MCF 10A (cell line): ENCODE data around the gene EXOC4. TPM values are rescaled to one million over a fixed set of nuclear protein-coding genes. Genes with fewer than 3 reads are reported as not detected.

Experiments
- BruUV-seq: library from RNA; stranded (reverse); fragments of 400-500 nt; replicated peaks from 2 replicates; lab custom pipeline; 2021; lab: Mats Ljungman, UMichigan
- CTCF ChIA-PET: fragments of 300-600 bp; sonication (Branson Sonifier 250); formaldehyde crosslinking; extraction: SDS; loops from one replicate; lab custom pipeline; 2021; ENCODE audit warnings: antibody characterized with exemption, inconsistent platforms; lab: Yijun Ruan, JAX
- POLR2A ChIA-PET: fragments of 300-600, 350-650 bp; sonication (Branson Sonifier 250); formaldehyde crosslinking; extraction: SDS; loops from one replicate; lab custom pipeline; 2020; ENCODE audit warnings: antibody characterized with exemption, inconsistent platforms; lab: Yijun Ruan, JAX
- DNase-seq: peaks from one replicate; pipeline ENCODE4 v3.0.0-alpha.2; 2018; ENCODE audit not compliant: unreplicated experiment
- H3K27ac Mint-ChIP-seq: one replicate; pipeline ENCODE4 v1.8.0; 2022; ENCODE audit warnings: mild to moderate bottlenecking, low read depth, mixed read lengths; ENCODE audit not compliant: unreplicated experiment
- H3K27me3 Mint-ChIP-seq: one replicate; pipeline ENCODE4 v1.8.0; 2022; ENCODE audit warnings: mixed read lengths; ENCODE audit not compliant: insufficient read depth, unreplicated experiment
- H3K36me3 Mint-ChIP-seq: one replicate; pipeline ENCODE4 v1.8.0; 2022; ENCODE audit warnings: mild to moderate bottlenecking, moderate library complexity, mixed read lengths; ENCODE audit not compliant: insufficient read depth, unreplicated experiment
- H3K4me1 Mint-ChIP-seq: one replicate; pipeline ENCODE4 v1.8.0; 2022; ENCODE audit warnings: mixed read lengths; ENCODE audit not compliant: insufficient read depth, unreplicated experiment
- H3K4me3 Mint-ChIP-seq: one replicate; pipeline ENCODE4 v1.8.0; 2022; ENCODE audit warnings: mild to moderate bottlenecking, moderate library complexity, mixed read lengths; ENCODE audit not compliant: unreplicated experiment
- H3K9me3 Mint-ChIP-seq: one replicate; pipeline ENCODE4 v1.8.0; 2022; ENCODE audit warnings: mixed read lengths; ENCODE audit not compliant: unreplicated experiment
- intact Hi-C: fragments of 100-400 bp; cut with micrococcal nuclease; formaldehyde crosslinking; loops from 2 replicates; pipeline ENCODE4 v1.14.1; 2022
- total RNA-seq: library from RNA; stranded (reverse); gene quantifications from 2 replicates; pipeline ENCODE4 v1.2.3, GENCODE V29; 2022
- TF ChIP-seq, protein P1 (sequence below): fragments of 200-600 bp; IDR thresholded peaks from one replicate; pipeline ENCODE4 v1.8.0; 2022; ENCODE audit warnings: antibody characterized with exemption, mild to moderate bottlenecking; ENCODE audit not compliant: unreplicated experiment

Gene EXOC4
- total RNA-seq, 1 experiment from 2014 or later = 105 TPM

DNA sequence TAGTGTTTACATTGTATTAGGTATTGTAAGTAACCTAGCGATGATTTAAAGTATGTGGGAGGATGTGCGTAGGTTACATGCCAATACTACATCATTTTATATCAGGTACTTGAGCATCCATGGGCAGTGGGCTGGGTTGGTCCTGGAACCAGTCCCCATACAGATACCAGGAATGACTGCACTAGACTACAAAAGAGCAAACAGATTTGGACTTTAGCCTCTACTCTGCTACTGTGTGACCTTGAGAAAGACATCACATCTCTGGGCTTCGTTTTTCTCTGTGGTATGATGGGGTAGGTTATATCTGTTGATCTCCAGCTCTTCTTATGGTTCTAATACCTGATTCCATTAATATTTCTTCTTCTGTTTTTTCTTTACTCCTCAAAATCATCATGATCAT, 461.8 kb downstream of the EXOC4 start:
- Mint-ChIP-seq H3K4me3 (no peak overlapping the region), H3K9me3 (no peaks in the 10 kb centered on the region), H3K36me3 (no peaks in the 10 kb centered on the region), H3K27ac (no peak overlapping the region), H3K27me3 (no peaks in the 10 kb centered on the region), H3K4me1 (no peaks in the 10 kb centered on the region)
- TF ChIP-seq, protein P1, sequence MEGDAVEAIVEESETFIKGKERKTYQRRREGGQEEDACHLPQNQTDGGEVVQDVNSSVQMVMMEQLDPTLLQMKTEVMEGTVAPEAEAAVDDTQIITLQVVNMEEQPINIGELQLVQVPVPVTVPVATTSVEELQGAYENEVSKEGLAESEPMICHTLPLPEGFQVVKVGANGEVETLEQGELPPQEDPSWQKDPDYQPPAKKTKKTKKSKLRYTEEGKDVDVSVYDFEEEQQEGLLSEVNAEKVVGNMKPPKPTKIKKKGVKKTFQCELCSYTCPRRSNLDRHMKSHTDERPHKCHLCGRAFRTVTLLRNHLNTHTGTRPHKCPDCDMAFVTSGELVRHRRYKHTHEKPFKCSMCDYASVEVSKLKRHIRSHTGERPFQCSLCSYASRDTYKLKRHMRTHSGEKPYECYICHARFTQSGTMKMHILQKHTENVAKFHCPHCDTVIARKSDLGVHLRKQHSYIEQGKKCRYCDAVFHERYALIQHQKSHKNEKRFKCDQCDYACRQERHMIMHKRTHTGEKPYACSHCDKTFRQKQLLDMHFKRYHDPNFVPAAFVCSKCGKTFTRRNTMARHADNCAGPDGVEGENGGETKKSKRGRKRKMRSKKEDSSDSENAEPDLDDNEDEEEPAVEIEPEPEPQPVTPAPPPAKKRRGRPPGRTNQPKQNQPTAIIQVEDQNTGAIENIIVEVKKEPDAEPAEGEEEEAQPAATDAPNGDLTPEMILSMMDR = no peak
- intact Hi-C loops = no loop called here
- no TSS peak for BruUV-seq
- ChIA-PET CTCF (no interaction called here), POLR2A (no interaction called here)
- no peak for DNase-seq

DNA sequence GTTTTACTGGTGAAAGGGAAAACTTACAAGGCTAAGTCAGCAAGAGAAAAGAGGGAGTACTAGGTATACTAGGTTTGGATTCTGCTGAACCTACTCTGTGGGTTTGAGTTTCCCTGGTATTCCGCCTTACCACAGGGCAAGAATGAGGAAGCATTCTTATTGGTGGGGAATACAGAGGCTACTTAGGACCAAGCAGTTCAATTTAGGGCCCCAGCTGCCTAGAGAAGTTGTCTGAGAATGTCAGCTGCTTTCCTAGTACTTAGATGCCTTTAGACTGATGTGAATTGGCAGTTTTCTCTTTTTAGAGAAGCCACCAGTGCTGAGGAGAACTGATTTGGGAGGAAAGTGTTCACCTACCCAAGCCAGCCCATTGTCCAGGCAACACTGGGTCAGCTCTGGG, 465.3 kb downstream of the EXOC4 start:
- CTCF ChIA-PET = interaction anchor here (0.6 kb wide), 1 partner anchor 431 kb away, joined by 5 read pairs; no protein-coding TSS in a partner anchor
- intact Hi-C loops = no loop called here
- H3K4me1 Mint-ChIP-seq = no peaks in the 10 kb centered on the region
- H3K4me3 Mint-ChIP-seq = no peak overlapping the region
- TF ChIP-seq, protein P1 = no peak
- no peak overlapping the region for H3K27ac Mint-ChIP-seq
- BruUV-seq = no TSS peak
- no peaks in the 10 kb centered on the region for H3K36me3 Mint-ChIP-seq
- POLR2A ChIA-PET = no interaction called here
- DNase-seq = no peak
- H3K9me3 Mint-ChIP-seq = no peaks in the 10 kb centered on the region
- H3K27me3 Mint-ChIP-seq = no peaks in the 10 kb centered on the region

DNA sequence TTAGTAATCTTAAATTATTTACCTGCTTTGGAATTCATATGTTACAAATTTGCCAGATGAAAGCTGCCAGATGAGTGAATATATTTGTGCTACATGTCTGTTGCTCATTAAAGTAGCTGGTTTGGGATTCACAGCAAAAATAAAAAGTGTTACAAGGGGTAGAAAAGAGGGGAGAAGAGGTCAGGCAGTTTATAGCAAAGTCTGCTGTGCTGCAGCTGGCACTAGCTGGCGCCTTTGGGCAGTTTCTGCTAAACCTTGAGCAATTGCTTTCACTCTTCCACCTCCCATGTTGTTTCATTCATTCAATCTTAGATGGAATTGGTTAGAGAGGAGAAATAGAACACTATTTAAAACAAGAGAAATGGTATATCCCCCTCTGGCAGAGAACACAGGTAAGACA, 470.2 kb downstream of the EXOC4 start:
- H3K27ac Mint-ChIP-seq = no peak overlapping the region
- H3K4me3 Mint-ChIP-seq = no peak overlapping the region
- peaks cover 5% of the 10 kb centered on the region for H3K4me1 Mint-ChIP-seq
- DNase-seq = no peak
- H3K36me3 Mint-ChIP-seq = no peaks in the 10 kb centered on the region
- TF ChIP-seq, protein P1 = no peak
- BruUV-seq = no TSS peak
- ChIA-PET CTCF (interaction anchor here (0.6 kb wide), 1 partner anchor 1399 kb away, joined by 3 read pairs; no protein-coding TSS in a partner anchor), POLR2A (interaction anchor here (0.6 kb wide), 1 partner anchor 33 kb away, joined by 3 read pairs; no protein-coding TSS in a partner anchor)
- no peaks in the 10 kb centered on the region for H3K9me3 Mint-ChIP-seq
- intact Hi-C loops = no loop called here
- no peaks in the 10 kb centered on the region for H3K27me3 Mint-ChIP-seq

DNA sequence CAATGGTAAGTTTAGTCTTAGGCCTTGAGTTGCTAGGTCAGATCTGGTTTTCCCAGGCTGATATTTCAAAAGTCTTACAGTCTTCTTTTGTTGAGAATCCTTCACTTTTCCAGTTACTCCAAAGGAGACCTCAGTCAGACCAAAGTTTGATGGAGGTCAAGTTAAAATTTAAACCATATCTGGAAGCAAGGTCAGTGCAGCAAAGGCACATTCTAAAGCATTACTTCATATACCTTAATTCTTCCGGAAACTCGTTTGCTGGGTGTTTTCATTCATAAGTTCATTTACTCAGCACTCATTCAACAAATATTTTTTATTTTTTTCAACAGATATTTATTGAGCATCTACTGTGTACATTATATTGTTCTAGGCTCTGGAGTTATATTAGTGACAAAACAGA, 471.3 kb downstream of the EXOC4 start:
- Mint-ChIP-seq H3K27ac (no peak overlapping the region), H3K36me3 (no peaks in the 10 kb centered on the region), H3K4me3 (no peak overlapping the region), H3K4me1 (peaks cover 5% of the 10 kb centered on the region), H3K27me3 (no peaks in the 10 kb centered on the region), H3K9me3 (no peaks in the 10 kb centered on the region)
- DNase-seq = no peak
- POLR2A ChIA-PET = no interaction called here
- BruUV-seq = no TSS peak
- intact Hi-C loops = no loop called here
- TF ChIP-seq, protein P1 = no peak
- CTCF ChIA-PET = no interaction called here
